ENCODE data around the gene PSME2.
A peak's percentile ranks its signal among the peaks of the same experiment; 100 is the strongest.

PSME2 gene

DNA sequence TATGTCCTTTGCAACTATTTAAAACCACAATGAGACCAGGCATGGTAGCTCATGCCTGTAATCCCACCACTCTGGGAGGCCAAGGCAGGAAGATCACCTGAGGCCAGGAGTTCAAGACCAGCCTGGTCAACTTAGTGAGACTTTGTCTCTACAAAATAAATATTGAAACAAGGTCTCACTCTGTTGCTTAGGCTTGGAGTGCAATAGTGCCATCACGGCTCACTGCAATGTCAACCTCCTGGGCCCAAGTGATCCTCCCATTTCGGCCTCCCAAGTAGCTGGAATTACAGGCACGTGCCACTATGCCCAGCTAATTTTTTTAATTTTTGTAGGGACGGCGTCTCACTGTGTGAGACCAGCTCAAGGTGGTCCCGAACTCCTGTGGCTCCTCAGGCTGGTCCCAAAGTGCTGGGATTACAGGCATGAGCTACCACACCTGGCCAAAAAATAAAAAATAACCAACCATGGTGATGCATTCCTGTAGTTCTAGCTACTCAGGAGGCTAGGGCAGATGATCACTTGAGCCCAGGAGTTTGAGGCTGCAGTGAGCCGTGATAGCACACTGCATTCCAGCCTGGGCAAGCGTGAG is 16.9 kb downstream of the PSME2 start:
- no peak overlapping the region for H3K27ac Mint-ChIP-seq
- H3K36me3 Mint-ChIP-seq (ENCODE audit: low read depth) = peaks cover 33% of the 10 kb centered on the region
- H3K4me1 Mint-ChIP-seq (ENCODE audit: low read depth) = peaks cover 17% of the 10 kb centered on the region
- H3K9me3 Mint-ChIP-seq = no peaks in the 10 kb centered on the region
- H3K27me3 Mint-ChIP-seq = no peaks in the 10 kb centered on the region
- no peak overlapping the region for H3K4me3 Mint-ChIP-seq
- intact Hi-C loops (cut with micrococcal nuclease) = no loop called here

DNA sequence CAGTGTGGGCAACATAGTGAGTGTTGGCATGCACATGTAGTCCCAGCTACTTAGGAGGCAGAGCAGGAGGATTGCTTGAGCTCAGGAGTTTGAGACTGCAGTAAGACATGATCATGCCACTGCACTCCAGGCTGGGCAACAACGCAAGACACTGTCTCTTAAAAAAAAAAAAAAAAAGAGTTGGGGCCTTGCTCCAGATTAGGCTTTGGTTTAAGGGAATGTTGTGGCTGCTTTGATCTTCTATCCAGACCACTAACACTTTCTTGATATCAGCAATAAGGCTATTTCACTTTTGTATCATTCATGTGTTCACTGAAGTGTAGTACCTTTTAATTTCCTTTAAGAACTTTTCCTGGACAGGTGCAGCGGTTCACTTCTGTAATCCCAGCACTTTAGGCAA is 18.7 kb downstream of the PSME2 start:
- Mint-ChIP-seq H3K4me1 (ENCODE audit: low read depth) (peaks cover 28% of the 10 kb centered on the region), H3K27ac (no peak overlapping the region), H3K27me3 (no peaks in the 10 kb centered on the region), H3K36me3 (ENCODE audit: low read depth) (peaks cover 47% of the 10 kb centered on the region), H3K4me3 (no peak overlapping the region), H3K9me3 (no peaks in the 10 kb centered on the region)
- intact Hi-C loops (cut with micrococcal nuclease) = no loop called here

GRCh38 chr14:24126939-24127338 is 19.5 kb downstream of the PSME2 start:
- no peak overlapping the region for H3K4me3 Mint-ChIP-seq
- H3K36me3 Mint-ChIP-seq (ENCODE audit: low read depth) = peaks cover 47% of the 10 kb centered on the region
- intact Hi-C loops (cut with micrococcal nuclease) = no loop called here
- no peak overlapping the region for H3K27ac Mint-ChIP-seq
- H3K9me3 Mint-ChIP-seq = no peaks in the 10 kb centered on the region
- H3K27me3 Mint-ChIP-seq = no peaks in the 10 kb centered on the region
- H3K4me1 Mint-ChIP-seq (ENCODE audit: low read depth) = peaks cover 26% of the 10 kb centered on the region

GRCh38 chr14:24123424-24124417 is 22.7 kb downstream of the PSME2 start:
- Mint-ChIP-seq H3K9me3 (no peaks in the 10 kb centered on the region), H3K4me1 (ENCODE audit: low read depth) (peaks cover 11% of the 10 kb centered on the region), H3K36me3 (ENCODE audit: low read depth) (peaks cover 68% of the 10 kb centered on the region), H3K4me3 (no peak overlapping the region), H3K27me3 (no peaks in the 10 kb centered on the region), H3K27ac (peak overlapping the region; percentile 72)
- intact Hi-C loops (cut with micrococcal nuclease) = no loop called here

DNA sequence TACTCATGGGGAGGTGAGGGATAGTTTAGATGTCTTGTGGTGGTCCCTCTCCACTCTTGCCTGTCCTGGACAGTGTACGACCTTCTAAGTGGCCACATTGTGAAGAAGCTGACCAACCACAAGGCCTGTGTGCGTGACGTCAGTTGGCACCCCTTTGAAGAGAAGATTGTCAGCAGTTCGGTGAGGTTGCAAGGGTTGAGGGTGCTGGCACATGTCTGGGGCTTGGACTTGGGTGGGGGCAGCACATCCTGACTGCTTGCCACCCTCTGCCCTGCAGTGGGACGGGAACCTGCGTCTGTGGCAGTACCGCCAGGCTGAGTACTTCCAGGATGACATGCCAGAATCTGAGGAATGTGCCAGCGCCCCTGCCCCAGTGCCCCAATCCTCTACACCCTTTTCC is 23.5 kb downstream of the PSME2 start:
- H3K36me3 Mint-ChIP-seq (ENCODE audit: low read depth) = peaks cover 76% of the 10 kb centered on the region
- no peaks in the 10 kb centered on the region for H3K27me3 Mint-ChIP-seq
- intact Hi-C loops (cut with micrococcal nuclease) = no loop called here
- no peak overlapping the region for H3K27ac Mint-ChIP-seq
- H3K4me1 Mint-ChIP-seq (ENCODE audit: low read depth) = peaks cover 11% of the 10 kb centered on the region
- H3K4me3 Mint-ChIP-seq = no peak overlapping the region
- H3K9me3 Mint-ChIP-seq = no peaks in the 10 kb centered on the region

- no peak overlapping the region for H3K4me3 Mint-ChIP-seq
- H3K27me3 Mint-ChIP-seq = no peaks in the 10 kb centered on the region
- H3K36me3 Mint-ChIP-seq (ENCODE audit: low read depth) = peaks cover 81% of the 10 kb centered on the region
- no peak overlapping the region for H3K27ac Mint-ChIP-seq
- peaks cover 15% of the 10 kb centered on the region for H3K4me1 Mint-ChIP-seq (ENCODE audit: low read depth)
- intact Hi-C loops (cut with micrococcal nuclease) = no loop called here
- H3K9me3 Mint-ChIP-seq = no peaks in the 10 kb centered on the region
These were observed 24.0 kb downstream of the PSME2 start for GRCh38 chr14:24122416-24122815.

DNA sequence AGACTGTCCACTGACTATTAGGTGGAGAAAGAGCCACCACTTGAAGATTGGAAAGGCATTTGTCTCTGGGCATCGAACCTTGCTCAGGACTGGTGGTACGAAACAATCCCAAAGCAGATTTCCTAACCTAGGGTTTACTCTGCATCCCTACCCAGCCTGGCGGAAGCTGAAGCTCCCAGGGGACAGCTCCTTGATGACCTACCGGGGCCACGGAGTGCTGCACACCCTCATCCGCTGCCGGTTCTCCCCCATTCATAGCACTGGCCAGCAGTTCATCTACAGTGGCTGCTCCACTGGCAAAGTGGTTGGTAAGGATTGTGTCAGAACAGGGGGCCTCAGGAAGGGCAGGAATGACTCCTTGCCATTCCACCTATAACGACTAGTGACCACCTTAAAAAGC is 25.2 kb downstream of the PSME2 start:
- H3K27me3 Mint-ChIP-seq = no peaks in the 10 kb centered on the region
- H3K4me1 Mint-ChIP-seq (ENCODE audit: low read depth) = peaks cover 27% of the 10 kb centered on the region
- H3K4me3 Mint-ChIP-seq = no peak overlapping the region
- H3K27ac Mint-ChIP-seq = no peak overlapping the region
- peaks cover 92% of the 10 kb centered on the region for H3K36me3 Mint-ChIP-seq (ENCODE audit: low read depth)
- intact Hi-C loops (cut with micrococcal nuclease) = no loop called here
- H3K9me3 Mint-ChIP-seq = no peaks in the 10 kb centered on the region

DNA sequence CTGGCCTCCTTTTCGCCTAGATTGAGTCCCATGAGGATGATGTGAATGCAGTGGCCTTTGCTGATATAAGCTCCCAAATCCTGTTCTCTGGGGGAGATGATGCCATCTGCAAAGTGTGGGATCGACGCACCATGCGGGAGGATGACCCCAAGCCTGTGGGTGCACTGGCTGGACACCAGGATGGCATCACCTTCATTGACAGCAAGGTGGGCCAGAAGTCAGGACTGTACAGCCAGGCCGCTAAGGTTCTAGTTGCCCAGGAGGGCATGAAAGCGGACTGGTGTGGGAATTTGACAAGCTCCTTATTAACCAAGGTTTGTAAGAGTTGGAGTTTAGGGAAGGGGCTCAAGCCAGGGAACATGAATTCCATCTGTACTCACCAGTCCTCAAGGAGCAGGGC is 26.7 kb downstream of the PSME2 start:
- H3K27me3 Mint-ChIP-seq = no peaks in the 10 kb centered on the region
- peaks cover 96% of the 10 kb centered on the region for H3K36me3 Mint-ChIP-seq (ENCODE audit: low read depth)
- no peaks in the 10 kb centered on the region for H3K9me3 Mint-ChIP-seq
- no peak overlapping the region for H3K27ac Mint-ChIP-seq
- intact Hi-C loops (cut with micrococcal nuclease) = loop anchor here (10.0 kb wide), 1 partner anchor 95 kb away; the partner anchor contains the start of genes CHMP4A and MDP1
- H3K4me3 Mint-ChIP-seq = no peak overlapping the region
- peaks cover 39% of the 10 kb centered on the region for H3K4me1 Mint-ChIP-seq (ENCODE audit: low read depth)

- Mint-ChIP-seq H3K9me3 (no peaks in the 10 kb centered on the region), H3K27me3 (no peaks in the 10 kb centered on the region), H3K4me3 (no peak overlapping the region), H3K4me1 (ENCODE audit: low read depth) (peaks cover 36% of the 10 kb centered on the region), H3K27ac (peak overlapping the region; percentile 48), H3K36me3 (ENCODE audit: low read depth) (peaks cover 83% of the 10 kb centered on the region)
- intact Hi-C loops (cut with micrococcal nuclease) = loop anchor here (10.0 kb wide), 1 partner anchor 98 kb away; the partner anchor contains the start of genes CHMP4A and MDP1
These were observed 29.2 kb downstream of the PSME2 start for GRCh38 chr14:24117179-24117578.

- peak overlapping the region; percentile 48 for H3K27ac Mint-ChIP-seq
- peaks cover 36% of the 10 kb centered on the region for H3K4me1 Mint-ChIP-seq (ENCODE audit: low read depth)
- H3K27me3 Mint-ChIP-seq = no peaks in the 10 kb centered on the region
- H3K9me3 Mint-ChIP-seq = no peaks in the 10 kb centered on the region
- H3K36me3 Mint-ChIP-seq (ENCODE audit: low read depth) = peaks cover 74% of the 10 kb centered on the region
- peak overlapping the region; percentile 88 for H3K4me3 Mint-ChIP-seq
- intact Hi-C loops (cut with micrococcal nuclease) = loop anchor here (10.0 kb wide), 1 partner anchor 99 kb away; the partner anchor contains the start of genes CHMP4A and MDP1
These were observed 30.1 kb downstream of the PSME2 start for GRCh38 chr14:24116128-24116814.

GRCh38 chr14:24115422-24116127 is 30.8 kb downstream of the PSME2 start:
- Mint-ChIP-seq H3K4me1 (ENCODE audit: low read depth) (peaks cover 41% of the 10 kb centered on the region), H3K27ac (peak overlapping the region; percentile 100), H3K27me3 (no peaks in the 10 kb centered on the region), H3K36me3 (ENCODE audit: low read depth) (peaks cover 67% of the 10 kb centered on the region), H3K9me3 (no peaks in the 10 kb centered on the region), H3K4me3 (peak overlapping the region; percentile 88)
- intact Hi-C loops (cut with micrococcal nuclease) = loop anchor here (1.0 to 10.0 kb wide), 2 partner anchors 21 to 99 kb away; partner anchors contain the start of genes CHMP4A, MDP1 and PSME1

GRCh38 chr14:24114532-24115421 is 31.6 kb downstream of the PSME2 start, which contains the start of the genes DCAF11 and NRL:
DCAF11 (plus strand) TSS chr14:24114777; CDS start chr14:24115595, 818 bp downstream.
NRL (minus strand) TSS chr14:24114949; CDS start chr14:24082848, 32,101 bp downstream.
- peak within 1 kb of the TSS; percentile 88 for H3K4me3 Mint-ChIP-seq
- peak within 1 kb of the TSS; percentile 100 for H3K27ac Mint-ChIP-seq
- intact Hi-C loops (cut with micrococcal nuclease) = loop anchor here (1.0 to 10.0 kb wide), 7 partner anchors 20 to 100 kb away; partner anchors contain the start of genes CHMP4A, EMC9, IPO4 and IRF9
- peaks cover 59% of the 10 kb centered on the region for H3K36me3 Mint-ChIP-seq (ENCODE audit: low read depth)
- no peaks in the 10 kb centered on the region for H3K9me3 Mint-ChIP-seq
- no peaks in the 10 kb centered on the region for H3K27me3 Mint-ChIP-seq
- peaks cover 41% of the 10 kb centered on the region for H3K4me1 Mint-ChIP-seq (ENCODE audit: low read depth)

Measured in dendritic cell treated with granulocyte-macrophage colony-stimulating factor and Interleukin-4, amounts not matched to agents 40 ng/mL and 50 ng/mL, for 4 days (primary cell).